Kidney (tissue), 14 donors: ENCODE results near the gene RHBDL1. TPM values are rescaled to one million over a fixed set of nuclear protein-coding genes. Genes with fewer than 3 reads are reported as not detected.

Experiments used
- DNase-seq, 5 donors: peaks; one replicate each; pipeline ENCODE4 v3.0.0-alpha.2; 2013 to 2020
- FAIRE-seq: peaks from 2 replicates; lab custom pipeline; 2012; peaks lifted over from hg19 to GRCh38; lab: Jason Lieb, UNC
- H3K27ac ChIP-seq, 2 donors: one replicate each; pipeline ENCODE4 v1.7.0; 2013; ENCODE audit warnings: low read depth in 2 of 2, low read length in 2 of 2, inconsistent platforms in 1 of 2
- H3K27me3 ChIP-seq: one replicate; pipeline ENCODE4 v1.7.1; 2013; ENCODE audit warnings: low read length, inconsistent platforms; ENCODE audit not compliant: control insufficient read depth, insufficient read depth
- H3K36me3 ChIP-seq, 3 donors: one replicate each; pipeline versions ENCODE4 v1.7.0 to v1.7.1; 2013; ENCODE audit warnings: low read length in 3 of 3, control low read depth in 1 of 3, inconsistent platforms in 1 of 3; ENCODE audit not compliant: insufficient read depth in 3 of 3, control insufficient read depth in 2 of 3
- H3K4me1 ChIP-seq, 3 donors: one replicate each; pipeline versions ENCODE4 v1.7.0 to v1.7.1; 2013; ENCODE audit warnings: low read length in 3 of 3, inconsistent platforms in 1 of 3, low read depth in 1 of 3; ENCODE audit not compliant: control insufficient read depth in 2 of 3, insufficient read depth in 2 of 3
- H3K4me3 ChIP-seq, 3 donors: one replicate each; pipeline versions ENCODE4 v1.7.0 to v1.8.1; 2013; ENCODE audit warnings: low read length in 3 of 3, control low read depth in 1 of 3, inconsistent platforms in 1 of 3
- H3K9ac ChIP-seq, 3 donors: one replicate each; pipeline versions ENCODE4 v1.7.0 to v1.7.1; 2013; ENCODE audit warnings: low read length in 3 of 3, control low read depth in 1 of 3, inconsistent platforms in 1 of 3
- H3K9me3 ChIP-seq, 3 donors: one replicate each; pipeline versions ENCODE4 v1.7.0 to v1.7.1; 2013; ENCODE audit warnings: low read length in 3 of 3, control low read depth in 1 of 3, inconsistent platforms in 1 of 3; ENCODE audit not compliant: control insufficient read depth in 2 of 3, insufficient read depth in 1 of 3
- intact Hi-C: fragments of 100-400 bp; cut with DNase I; formaldehyde crosslinking; loops from one replicate; pipeline ENCODE4 v1.11.1; 2022
- polyA plus RNA-seq: library from polyadenylated mRNA; stranded (reverse); fragments of 350-450 nt; fragmentation: Illumina TruSeq; extraction: RNeasy Lipid Tissue Mini Kit (QIAGEN cat#74804); gene quantifications from one replicate; pipeline ENCODE4 v1.2.3, GENCODE V29; 2014; ENCODE audit warnings: low read depth, low replicate concordance; ENCODE audit not compliant: insufficient read depth
- total RNA-seq: library from RNA; stranded (reverse); fragmentation: NEBNext Ultra II Directional; extraction: Animal tissue kit (Norgen Biotek cat#: 25700); gene quantifications from one replicate; pipeline ENCODE4 v1.2.1, GENCODE V29; 2021
- TF ChIP-seq, protein P1 (sequence below): IDR thresholded peaks from 3 replicates; pipeline ENCODE4 v1.5.1; 2012; ENCODE audit warnings: mild to moderate bottlenecking, moderate library complexity, borderline replicate concordance; ENCODE audit not compliant: insufficient read depth; ENCODE audit errors: extremely low read depth
- donor health status: control.
- donor health status: control.
- donor health status: control.
- donor health status: control.
- donor health status: control.
- donor health status: DM: yes; HTN: yes; CAD: no.
- donor health status: Normal renal cell carcinoma (clear cell type).

The RHBDL1 gene
- total and polyA plus RNA-seq, 2 donors from 2014 or later, result 0.88 to 9.7 TPM

DNA sequence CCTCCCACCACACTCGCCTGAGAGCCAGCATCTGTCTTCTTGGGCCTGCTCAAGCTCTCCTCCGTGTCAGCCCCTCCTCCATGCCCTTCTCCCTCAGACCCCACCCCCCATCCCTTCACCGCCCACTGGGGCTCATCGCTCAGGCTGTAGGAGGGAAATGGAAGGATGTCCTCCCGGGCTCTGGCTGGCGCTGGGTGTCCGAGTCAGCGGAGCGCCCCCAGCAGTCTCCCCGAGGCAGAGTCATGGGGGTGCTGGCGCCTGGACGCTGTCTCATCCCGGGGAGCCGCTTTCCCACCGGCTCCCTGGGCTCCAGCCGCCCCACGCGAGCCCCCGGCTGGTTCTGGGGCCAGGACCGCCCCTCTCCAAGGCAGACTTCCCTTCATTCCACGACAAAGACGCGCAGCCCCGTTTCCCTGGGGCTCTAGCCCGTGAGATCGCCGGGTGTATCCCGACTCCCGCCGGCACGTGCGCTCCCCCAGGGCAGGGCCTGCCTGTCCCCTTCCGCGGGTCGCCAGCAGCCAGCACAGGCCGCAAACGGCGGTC is 45.0 kb downstream of the RHBDL1 start:
- Histone ChIP-seq H3K27me3 (no peaks in the 10 kb centered on the region), H3K9ac (peak overlapping the region in 2 of 3 donors; percentile 61 to 69), H3K36me3 (no peaks in the 10 kb centered on the region), H3K4me1 (peaks cover 0 to 34% (median 4%) of the 10 kb centered on the region in 3 donors), H3K9me3 (no peaks in the 10 kb centered on the region), H3K27ac (peak overlapping the region; percentile 77 to 82), H3K4me3 (peak overlapping the region; percentile 41 to 78 (median 53))
- TF ChIP-seq, protein P1, sequence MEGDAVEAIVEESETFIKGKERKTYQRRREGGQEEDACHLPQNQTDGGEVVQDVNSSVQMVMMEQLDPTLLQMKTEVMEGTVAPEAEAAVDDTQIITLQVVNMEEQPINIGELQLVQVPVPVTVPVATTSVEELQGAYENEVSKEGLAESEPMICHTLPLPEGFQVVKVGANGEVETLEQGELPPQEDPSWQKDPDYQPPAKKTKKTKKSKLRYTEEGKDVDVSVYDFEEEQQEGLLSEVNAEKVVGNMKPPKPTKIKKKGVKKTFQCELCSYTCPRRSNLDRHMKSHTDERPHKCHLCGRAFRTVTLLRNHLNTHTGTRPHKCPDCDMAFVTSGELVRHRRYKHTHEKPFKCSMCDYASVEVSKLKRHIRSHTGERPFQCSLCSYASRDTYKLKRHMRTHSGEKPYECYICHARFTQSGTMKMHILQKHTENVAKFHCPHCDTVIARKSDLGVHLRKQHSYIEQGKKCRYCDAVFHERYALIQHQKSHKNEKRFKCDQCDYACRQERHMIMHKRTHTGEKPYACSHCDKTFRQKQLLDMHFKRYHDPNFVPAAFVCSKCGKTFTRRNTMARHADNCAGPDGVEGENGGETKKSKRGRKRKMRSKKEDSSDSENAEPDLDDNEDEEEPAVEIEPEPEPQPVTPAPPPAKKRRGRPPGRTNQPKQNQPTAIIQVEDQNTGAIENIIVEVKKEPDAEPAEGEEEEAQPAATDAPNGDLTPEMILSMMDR, result no peak
- DNase-seq (peak in 4 of 5 donors; percentile 88 to 91 (median 89)), FAIRE-seq (no peak)
- intact Hi-C loops, result no loop called here

DNA sequence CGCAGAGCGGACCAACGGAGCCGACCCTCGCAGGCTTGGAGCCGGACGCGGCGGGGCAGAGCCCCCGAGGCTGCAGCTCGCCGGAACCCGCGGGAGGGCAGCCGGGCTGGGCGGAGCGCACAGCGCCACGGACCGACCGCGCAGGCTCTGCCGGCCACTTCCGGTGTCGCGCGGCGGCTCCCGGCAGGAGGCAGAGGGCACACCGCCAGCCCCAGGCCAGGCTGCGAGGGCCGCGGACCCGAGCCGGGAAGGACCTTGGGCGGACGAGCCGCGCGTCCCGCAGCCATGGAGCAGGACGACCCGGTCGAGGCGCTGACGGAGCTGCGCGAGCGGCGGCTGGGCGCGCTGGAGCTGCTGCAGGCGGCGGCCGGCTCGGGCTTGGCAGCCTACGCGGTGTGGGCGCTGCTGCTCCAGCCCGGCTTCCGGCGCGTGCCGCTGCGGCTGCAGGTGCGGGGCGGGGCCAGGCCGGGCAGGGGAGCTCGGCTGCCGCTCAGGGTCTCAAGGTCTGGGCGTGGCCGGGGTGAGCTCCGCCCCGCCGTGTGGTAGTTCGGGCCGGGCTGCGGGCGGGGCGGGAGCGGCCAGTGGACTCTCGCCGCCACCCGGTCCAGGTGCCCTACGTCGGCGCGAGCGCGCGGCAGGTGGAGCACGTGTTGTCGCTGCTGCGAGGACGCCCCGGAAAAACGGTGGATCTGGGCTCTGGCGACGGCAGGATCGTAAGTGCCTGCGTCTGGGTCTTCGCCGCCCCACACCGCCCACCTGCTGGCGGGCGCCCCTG is 45.7 kb downstream of the RHBDL1 start, which contains the start of gene ANTKMT:
ANTKMT (plus strand) TSS at position 157 of the 775 bp plus-strand sequence; CDS start at position 286, 129 bp downstream.
- no peaks in the 10 kb centered on the region for H3K27me3 ChIP-seq
- intact Hi-C loops, result no loop called here
- H3K27ac ChIP-seq, result peak within 1 kb of the TSS; percentile 77 to 82
- TF ChIP-seq, protein P1, result peak; percentile 5
- no peaks in the 10 kb centered on the region for H3K9me3 ChIP-seq
- H3K4me1 ChIP-seq, result peaks cover 0 to 29% (median 4%) of the 10 kb centered on the region in 3 donors
- H3K4me3 ChIP-seq, result peak within 1 kb of the TSS; percentile 41 to 78 (median 53)
- FAIRE-seq (no peak), DNase-seq (peak; percentile 89 to 94 (median 93))
- no peaks in the 10 kb centered on the region for H3K36me3 ChIP-seq
- H3K9ac ChIP-seq, result peak within 1 kb of the TSS in 2 of 3 donors; percentile 61 to 69

DNA sequence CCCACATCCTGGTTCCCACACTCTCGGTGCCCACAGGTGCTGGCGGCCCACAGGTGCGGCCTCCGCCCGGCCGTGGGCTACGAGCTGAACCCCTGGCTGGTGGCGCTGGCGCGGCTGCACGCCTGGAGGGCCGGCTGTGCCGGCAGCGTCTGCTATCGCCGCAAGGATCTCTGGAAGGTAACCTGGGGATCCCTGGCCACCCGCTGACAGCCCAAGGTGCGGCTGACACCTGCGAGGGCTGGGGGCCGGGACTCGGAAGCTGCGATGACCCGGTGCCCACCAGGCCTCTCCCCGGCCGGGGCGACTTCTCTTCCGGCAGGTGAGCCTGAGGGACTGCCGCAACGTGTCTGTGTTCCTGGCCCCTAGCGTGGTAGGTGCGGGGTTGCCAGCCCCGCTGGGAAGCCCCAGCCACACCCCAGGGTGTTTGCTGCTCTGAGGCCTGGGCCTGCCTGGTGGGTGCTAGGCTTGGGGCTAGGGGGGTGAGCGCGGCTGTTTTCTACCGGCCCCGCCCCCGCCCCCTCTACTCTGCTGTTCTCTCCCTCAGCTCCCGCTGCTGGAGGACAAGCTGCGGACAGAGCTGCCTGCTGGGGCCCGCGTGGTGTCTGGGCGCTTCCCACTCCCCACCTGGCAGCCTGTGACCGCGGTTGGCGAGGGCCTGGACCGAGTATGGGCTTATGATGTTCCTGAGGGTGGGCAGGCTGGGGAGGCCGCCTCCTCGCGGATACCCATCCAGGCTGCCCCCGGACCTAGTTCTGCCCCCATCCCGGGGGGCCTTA is 46.5 kb downstream of the RHBDL1 start:
- intact Hi-C loops, result no loop called here
- H3K9me3 ChIP-seq, result no peaks in the 10 kb centered on the region
- H3K9ac ChIP-seq, result no peak overlapping the region
- no peaks in the 10 kb centered on the region for H3K27me3 ChIP-seq
- TF ChIP-seq, protein P1, result no peak
- peak overlapping the region in 1 of 3 donors; percentile 78 for H3K4me3 ChIP-seq
- H3K27ac ChIP-seq, result no peak overlapping the region
- peaks cover 0 to 24% (median 4%) of the 10 kb centered on the region in 3 donors for H3K4me1 ChIP-seq
- DNase-seq (peak in 1 of 5 donors; percentile 70), FAIRE-seq (no peak)
- H3K36me3 ChIP-seq, result no peaks in the 10 kb centered on the region
